GM19467 (cell line): Measurements from ENCODE around the gene CELF2.
"Not testable (repeated sequence)": the region's sequence is repeated elsewhere in the genome, so short reads cannot be mapped to it uniquely, and the experiment has no call there.

Experiments
- ATAC-seq: cut with Tn5 transposase; IDR thresholded peaks from one replicate; pipeline ENCODE4 v1.9.1; 2021; ENCODE audit warnings: mild to moderate bottlenecking, moderate library complexity; ENCODE audit not compliant: unreplicated experiment

The CELF2 gene

DNA sequence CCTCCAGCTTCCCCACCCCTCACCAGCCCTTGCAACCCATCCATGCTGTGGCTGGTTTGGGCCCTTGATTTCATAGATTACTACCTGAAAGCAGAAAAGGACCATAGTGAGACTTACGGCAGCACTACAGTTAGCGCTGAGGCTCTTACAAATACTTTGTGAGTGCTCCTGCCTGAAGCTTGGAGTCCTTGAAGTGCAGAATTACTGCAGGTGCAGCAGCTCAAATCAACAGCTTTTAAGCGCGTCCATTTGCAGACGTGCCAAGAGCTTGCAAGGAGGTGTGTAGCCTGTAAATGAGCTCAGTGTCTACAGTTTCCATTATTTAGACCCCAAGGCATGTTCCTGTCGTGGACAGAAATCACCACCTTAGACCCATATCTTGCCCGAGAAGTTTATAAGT lies 103.0 kb downstream of the CELF2 start:
- ATAC-seq: no peak

DNA sequence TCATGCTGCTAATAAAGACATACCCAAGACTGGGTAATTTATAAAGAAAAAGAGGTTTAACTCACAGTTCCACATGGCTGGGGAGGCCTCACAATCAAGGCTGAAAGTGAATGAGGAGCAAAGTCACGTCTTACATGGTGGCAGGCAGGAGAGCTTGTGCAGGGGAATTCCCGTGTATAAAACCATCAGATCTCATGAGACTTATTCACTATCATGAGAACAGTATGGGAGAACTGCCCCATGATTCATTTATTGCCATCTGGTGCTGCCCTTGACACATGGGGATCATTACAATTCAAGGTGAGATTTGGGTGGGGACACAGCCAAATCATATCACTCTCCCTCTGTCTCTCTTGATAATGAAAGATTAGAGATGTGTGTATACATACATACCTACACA lies 106.2 kb downstream of the CELF2 start:
- not testable (repeated sequence) for ATAC-seq

DNA sequence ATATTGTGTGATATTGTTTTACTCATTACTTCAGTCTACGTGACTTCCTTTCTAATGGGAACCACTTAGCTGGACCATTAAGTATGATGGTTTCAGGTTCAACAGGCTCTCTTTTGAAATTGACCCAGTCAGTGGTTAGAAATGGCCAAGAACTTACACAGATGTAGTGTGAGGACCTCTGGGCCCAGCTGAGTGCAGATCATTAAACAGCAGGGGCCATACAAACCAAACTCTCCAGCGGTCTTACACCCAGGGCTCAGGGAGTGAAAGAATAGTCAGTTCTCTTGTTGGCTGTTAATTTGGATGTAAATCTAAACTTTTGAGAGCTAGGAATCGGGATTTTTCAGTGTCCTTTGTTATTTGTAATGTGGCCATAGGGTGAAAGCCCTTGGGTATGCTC lies 107.3 kb downstream of the CELF2 start:
- no peak for ATAC-seq

DNA sequence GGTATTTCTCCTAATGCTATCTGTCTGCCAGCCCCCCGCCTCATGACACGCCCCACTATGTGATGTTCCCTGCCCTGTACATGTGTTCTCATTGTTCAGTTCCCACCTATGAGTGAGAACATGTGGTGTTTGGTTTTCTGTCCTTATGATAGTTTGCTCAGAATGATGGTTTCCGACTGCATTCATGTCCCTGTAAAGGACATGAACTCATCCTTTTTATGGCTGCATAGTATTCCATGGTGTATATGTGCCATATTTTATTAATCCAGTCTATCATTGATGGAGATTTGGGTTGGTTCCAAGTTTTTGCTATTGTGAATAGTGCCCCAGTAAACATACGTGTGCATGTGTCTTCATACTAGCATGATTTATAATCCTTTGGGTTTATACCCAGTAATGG lies 109.3 kb downstream of the CELF2 start:
- ATAC-seq: not testable (repeated sequence)

DNA sequence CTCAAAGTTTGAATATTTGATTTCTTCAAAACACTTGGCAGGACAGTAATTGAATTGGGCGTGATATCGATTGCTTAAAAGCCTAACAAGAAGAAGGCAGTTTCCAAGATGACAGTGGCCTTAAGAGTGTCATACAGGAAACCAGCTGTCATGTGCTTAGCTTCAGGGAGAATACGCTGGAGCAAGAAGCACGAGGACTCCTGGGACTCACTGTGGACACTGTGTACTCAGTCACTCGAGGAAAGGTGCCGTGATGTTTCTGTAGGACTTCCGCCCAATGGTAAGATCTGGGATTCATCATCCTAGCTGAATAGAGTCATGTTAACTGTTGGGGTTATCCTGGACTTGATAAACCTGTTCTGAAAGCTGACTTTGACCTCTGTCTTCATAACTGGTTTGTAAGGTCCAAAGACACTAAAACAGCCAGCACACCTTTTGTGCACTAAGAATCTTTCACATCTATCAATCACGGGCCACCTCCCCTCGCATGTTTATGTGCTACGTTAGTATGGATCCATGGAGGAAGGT lies 113.5 kb downstream of the CELF2 start:
- ATAC-seq: no peak

DNA sequence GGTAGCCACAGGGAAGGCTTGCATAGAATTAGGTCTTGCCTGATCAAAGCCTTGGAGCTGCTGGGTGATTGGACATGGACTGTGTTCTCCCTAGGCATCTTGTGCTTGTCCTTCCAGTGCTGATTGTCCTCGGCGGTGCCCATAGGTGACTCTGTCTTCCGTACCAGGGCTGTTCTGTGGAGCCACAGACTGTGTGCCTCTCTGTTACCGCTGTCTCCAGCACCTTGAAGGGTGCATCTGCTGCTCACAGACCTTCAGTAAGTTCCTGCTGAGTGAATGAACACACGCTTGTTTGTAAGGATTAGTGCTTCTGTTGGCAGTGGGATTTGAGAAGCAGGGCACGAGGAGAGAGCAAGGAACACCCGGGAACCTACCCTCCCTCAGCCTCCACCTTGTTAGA lies 116.7 kb downstream of the CELF2 start:
- no peak for ATAC-seq

DNA sequence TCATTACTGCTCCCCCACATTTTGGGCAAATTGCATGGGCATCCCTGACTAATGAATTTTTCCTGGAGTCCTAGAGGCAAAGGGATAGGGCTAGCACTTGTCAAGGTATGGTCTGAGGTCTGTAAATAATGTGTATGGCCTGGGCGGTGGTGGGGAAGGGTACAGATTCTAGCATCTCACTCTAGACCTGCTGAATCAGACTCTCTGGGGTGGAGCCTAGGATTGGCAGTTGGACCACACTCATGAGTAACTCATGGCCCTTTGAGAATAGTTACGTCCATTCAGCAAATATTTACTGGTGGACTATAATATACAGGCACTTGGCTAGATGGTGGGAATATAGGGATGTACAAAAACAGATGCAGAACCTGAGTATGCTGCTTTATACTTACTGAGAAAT lies 118.0 kb downstream of the CELF2 start:
- ATAC-seq: no peak

DNA sequence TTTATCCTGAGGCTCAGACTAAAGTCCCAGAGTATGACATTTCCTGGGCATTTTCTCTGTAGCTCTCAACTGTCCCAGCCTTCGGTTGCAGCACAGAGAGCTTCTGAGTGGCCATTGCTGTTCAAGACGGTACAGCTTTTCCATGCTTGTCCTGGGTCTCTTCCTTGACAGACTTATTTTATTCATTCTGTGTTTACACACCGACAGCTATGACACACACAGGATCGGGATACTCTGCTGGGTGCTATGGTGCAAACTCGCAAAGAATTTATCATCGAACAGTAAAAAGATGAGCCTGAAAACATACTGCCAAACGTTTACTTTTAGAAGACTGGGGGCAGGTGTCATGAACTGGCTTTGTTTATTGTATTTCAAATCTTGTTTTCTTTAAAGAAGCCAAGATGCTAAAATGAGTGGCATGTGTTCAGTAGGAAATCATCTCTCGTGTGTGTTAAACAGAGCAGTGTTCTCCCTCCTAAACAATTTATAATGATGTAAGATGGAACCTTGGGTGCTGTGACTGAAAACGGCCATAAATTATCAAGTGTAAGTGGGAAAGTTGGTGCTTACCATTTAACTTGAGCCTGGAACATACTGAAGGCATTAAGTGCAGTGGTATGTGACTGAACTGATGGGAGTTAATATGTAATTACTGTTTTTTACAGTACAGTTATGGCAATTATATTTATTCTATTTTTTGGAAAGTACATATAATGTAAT lies 120.8 kb downstream of the CELF2 start:
- no peak for ATAC-seq

DNA sequence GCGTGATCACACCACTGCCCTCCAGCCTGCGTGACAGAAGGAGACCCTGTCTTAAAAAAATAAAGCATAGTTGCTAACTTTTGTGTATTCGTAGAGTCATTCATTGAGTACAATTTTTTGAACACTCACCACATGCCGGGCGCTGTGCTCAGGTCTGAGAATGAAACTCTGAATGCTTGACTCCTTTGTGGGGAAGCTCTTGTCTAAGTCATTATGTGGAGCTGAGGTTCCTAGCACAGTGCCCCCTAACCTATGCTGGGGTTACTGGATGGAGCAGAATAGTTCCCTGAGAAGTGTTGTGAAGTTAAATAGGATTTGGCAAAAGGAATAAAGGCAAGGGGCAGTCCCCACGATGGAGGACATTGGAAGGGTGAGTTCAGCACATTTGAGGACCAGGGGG lies 123.3 kb downstream of the CELF2 start:
- no peak for ATAC-seq

DNA sequence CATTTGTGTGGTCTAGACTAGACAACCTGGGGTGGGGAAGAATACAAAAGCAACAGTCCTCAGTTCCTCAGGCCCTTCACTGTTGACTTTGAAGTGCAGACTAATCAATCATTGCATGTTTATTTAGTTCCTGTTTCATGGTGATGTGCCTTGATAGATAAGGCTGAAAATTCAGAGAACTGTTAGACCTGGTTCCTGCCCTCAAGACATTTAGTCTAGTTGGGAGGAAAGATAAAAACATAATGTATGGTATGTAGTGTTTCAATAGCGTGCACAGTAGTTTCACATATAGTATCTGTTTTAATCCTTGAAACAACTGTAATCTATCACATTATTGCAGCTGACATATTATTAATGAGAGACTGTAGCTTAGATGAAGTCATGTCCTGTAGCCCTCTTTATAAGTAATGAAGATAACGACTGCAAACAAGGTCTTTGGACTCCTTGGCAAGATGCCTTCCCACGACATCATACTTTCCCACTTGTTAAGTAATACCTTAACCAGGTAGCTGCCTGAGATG lies 124.0 kb downstream of the CELF2 start:
- ATAC-seq: no peak

DNA sequence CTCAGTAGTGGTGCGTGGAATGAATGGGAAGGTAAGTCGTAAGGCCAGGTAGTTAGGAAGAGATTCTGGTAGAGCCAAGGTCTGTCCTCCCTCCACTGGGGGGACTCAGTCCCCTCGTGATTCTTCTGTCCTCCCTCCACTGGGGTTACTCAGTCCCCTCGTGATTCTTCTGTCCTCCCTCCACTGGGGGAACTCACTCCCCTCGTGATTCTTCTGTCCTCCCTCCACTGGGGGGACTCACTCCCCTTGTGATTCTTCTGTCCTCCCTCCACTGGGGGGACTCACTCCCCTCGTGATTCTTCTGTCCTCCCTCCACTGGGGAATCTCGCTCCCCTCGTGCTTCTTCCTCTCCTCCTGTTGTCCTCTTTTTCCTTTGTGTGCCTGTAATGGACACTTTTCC lies 125.1 kb downstream of the CELF2 start:
- ATAC-seq: no peak

DNA sequence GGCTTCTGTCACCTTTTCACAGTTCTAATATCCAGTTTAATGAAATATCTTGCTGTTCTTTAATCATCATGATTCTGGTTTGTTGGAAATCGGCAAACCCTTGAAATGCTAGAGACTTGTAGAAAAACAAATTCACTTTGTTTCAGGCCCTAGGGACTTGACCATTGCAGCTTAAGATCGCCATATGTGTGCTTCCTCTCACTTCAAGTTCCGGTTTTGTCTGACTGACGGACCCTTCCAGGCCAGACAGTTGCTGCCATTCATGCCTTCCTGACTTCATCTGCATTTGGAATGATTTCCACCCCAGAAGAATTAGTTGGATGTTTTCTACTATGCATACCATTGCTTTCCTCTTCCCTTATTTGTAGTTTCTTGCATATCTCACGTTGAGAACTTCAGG lies 125.6 kb downstream of the CELF2 start:
- no peak for ATAC-seq

DNA sequence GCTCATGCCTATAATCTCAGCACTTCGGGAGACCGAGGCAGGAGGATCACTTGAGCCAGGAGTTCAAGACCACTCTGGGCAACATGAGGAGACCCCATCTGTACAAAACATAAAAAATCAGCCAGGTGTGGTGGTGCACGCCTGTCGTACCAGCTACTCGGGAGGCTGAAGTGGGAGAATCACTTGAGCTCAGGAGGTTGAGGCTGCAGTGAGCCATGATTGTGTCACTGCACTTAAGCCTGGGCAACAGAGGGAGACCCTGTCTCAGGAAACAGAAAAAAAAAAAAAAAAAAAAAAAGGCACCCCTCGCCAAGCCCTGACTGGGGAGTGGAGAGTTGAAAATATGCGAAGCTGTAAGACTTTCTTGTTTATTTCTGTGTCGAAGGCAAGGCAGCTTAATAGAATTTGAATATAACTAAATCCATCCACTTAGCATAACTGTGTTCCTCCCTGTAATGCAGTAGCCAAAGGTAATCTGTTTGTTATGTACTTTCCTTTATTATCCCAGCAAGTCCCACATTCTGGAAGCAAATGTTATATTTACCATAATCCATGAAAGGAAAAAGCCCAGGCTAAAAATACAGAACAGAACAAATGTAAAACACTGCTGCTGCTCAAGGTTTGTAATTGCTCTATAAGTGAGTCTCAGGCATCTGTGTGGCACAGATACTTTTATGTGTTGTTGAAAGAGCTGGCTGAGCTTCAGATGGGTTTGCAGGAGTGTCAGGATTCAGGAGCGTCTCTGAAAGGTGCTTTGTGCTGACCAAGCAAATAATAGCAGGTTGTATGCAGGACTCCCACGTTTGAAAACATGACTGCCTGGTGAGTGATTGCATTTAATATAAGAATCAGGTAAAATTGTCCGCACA lies 127.2 kb downstream of the CELF2 start:
- ATAC-seq: peak; percentile 10

DNA sequence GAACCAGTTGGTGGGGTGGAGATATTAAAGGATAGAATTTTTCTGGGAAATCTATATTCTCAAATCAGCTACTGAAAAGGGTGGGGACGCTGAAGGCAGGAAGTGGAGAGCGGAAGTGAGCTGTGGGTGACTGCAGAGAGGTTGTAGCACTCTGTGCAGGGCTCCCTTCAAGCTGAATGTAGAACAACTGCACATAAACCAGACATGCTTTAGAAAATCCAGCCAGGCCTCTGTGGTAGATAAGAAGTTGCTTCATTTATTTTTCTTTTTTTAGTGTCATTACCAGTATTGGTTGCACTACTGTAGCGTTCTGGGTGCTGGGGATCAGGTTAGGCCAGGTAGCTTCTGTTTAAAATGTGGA lies 127.8 kb downstream of the CELF2 start:
- peak; percentile 85 for ATAC-seq

DNA sequence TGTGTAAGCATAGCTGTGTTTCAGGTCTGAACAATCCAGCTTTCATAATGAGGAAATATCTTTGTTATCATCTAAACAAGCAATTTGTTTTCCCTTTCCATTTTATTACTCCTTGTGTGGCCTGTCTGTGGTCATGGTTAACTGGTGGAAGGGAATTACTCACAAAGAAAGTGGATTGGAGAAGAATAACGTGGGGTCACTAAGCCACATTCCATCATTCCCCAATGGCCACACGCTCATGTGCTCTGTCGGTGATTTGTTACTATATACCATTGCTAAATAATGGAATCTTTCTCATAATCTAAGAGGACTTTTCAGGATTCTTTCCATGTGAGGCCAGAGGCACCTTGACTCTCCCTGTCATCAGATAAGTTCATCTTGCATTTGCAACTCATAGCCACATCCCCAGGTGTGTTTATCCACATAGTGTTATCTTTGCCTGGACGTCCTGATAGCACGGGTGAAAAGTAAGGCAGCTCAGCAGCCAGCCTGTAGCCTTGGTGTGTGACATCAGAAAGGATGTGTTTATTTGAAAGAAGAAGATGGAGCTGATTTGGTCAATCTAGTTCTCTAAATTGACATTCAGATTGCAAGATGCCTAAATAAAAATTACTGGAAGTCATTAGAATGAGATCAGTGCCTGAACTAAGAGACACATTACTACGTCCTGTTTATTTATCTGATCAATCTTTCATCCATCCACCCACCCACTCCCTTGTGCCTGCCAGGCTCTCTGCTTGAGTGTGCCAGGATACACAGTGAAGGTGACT lies 128.9 kb downstream of the CELF2 start:
- ATAC-seq: no peak

DNA sequence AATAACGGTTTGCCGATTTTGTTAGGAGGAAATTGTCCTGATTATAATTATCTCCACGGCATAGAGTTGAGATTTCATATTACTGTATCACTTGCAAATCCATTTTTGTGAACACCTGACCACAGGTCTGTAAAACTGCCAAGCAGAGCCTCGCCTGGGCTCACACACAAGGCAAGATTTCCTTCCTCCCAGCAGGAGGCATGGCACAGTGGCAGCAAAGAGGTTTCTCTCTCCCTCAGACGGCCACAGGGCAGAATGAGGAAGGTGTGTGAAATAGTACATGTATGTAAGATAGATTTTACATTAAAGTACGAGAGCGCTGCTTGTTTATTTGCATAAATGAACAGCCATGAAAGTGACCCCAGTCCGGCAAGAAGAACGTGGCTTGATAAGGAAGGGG lies 130.1 kb downstream of the CELF2 start:
- ATAC-seq: no peak

DNA sequence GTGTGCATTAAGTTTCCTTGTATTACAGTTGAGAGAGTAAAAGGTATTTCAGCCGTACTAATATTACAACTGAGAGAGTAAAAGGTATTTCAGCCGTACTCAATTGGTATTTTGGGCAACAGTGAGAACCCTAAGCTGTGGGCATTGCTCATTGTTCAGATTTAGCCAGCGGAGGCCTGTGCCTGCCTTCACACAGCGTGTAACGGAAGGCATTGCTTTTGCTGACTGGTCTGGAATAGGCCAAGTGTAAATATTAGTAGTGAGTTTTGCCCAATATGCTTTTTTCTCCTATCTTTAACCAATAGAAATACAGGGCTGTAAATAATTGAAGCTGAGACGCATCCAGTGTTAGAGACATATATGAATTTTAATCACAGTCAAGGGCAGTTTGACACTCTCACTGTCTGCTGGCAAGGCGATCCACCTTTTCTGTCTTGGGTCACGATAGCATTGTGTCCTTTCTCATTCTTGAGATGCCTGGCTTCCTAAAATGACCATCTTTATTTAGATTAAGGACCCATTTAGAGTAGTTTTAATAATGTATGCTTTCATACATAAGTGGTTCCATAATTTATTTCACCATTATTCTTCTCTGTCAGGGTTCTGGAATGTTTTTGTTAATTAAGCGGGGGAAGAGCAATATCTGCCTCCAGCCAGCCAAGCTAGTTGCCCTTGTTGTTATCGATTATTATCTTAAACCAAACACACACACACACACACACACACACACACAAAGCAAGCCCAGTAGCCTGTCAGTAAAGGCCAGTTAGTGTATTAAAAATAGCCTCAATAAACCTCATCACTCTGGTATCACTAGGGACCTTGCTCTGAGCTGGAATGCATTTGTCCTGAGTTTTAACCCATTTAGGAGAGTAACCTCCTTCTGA lies 130.7 kb downstream of the CELF2 start:
- no peak for ATAC-seq

DNA sequence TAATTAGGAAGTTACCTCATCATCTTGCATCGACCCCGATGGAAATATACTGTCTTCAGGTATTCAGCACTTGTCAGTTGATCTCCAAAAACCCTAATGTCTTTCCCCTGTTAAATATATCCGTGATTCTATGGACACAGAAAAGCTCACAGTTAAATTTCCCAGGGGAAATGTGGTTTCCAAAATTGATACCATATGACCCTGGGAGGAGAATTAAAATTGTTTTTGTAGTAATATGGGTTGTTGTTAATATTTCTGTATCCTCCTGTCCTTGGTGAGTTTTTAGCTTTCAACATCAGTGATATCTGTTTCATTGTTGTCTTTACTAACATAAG lies 132.1 kb downstream of the CELF2 start:
- ATAC-seq: no peak

DNA sequence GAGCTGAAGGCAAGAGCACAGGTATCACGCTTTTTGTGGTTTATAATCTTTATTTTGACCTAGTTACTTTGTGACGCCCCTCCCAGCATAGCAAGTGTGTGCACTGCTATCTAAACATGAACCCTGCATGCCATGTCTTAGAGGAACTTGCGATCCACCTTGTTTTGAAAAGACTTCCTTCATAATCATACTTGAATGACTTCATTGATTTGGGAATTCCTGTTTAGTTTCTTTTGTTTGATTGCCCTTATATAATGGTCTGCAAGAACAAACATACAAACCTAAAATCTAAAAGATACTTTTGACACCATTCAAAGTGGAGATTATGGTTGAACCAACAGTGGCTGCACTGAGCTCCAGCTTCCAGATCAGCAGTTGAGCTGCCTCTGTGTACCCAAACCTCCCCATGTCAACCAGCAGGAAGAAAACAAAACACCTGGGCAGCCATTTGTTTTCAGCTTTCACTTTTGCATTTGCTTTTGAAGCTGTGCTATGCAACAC lies 132.6 kb downstream of the CELF2 start:
- no peak for ATAC-seq

DNA sequence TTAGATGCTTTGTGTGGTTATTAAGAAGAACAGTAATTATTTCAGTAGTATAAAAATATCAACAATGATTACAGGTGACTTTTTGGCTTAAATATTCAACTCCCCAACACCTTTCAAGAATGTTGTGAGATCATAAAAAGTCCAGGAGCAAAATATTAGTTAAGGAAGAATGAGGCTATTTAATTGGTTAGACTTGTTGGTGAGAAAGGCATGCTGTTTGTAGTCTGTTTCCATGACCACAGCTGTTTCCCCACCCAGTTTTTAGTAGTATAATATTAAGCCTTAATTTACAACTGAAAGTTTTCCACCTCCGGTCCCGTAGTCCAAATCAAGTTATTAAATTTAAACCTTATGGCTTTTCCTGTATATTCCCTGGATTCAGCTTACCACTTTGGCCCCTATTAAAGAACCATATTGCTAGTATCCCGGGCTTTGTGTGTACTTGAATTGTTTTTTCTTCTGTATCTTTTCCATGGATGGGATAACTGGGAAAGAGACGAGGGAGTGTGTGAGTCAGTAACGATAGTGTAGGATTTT lies 133.3 kb downstream of the CELF2 start:
- no peak for ATAC-seq
